Measurements from ENCODE around the gene CCDC116.

- TF ChIP-seq CTCF (IDR thresholded peaks at IDR 0.05) (no peak), POLR2A (IDR thresholded peaks at IDR 0.05) (no peak), EP300 (IDR thresholded peaks at IDR 0.05) (no peak)
Measured at GRCh38 chr22:21611210-21611977, 21.2 kb upstream of the CCDC116 start.

Data from tibial nerve (tissue), 4 donors.